Choroid plexus epithelial cell (primary cell): ENCODE measurements around the gene TAS2R30.

Experiments
- DNase-seq: peaks from one replicate; pipeline ENCODE4 v3.0.0-alpha.2; 2010; ENCODE audit warnings: low read depth
- H3K4me3 ChIP-seq: 2 replicates; pipeline ENCODE4 v1.5.1; 2011; ENCODE audit warnings: low read depth, mild to moderate bottlenecking, control low read depth, low read length, moderate library complexity
- CTCF ChIP-seq: conservative IDR thresholded peaks from 2 replicates; pipeline ENCODE4 v1.5.1; 2011; ENCODE audit warnings: low read depth, mild to moderate bottlenecking, control low read depth, inconsistent platforms, low read length, moderate library complexity

Gene TAS2R30

GRCh38 chr12:11171145-11171968, 36.9 kb upstream of the TAS2R30 start, which contains the start of gene SMIM10L1:
Gene SMIM10L1, plus strand, starts transcription at chr12:11171194. Its CDS starts 163 bp downstream, at chr12:11171357.
- peak within 1 kb of the TSS; percentile 97 for H3K4me3 ChIP-seq
- peak; percentile 97 for DNase-seq
- no peak for TF ChIP-seq CTCF

GRCh38 chr12:11170810-11171144, 36.3 kb upstream of the TAS2R30 start:
- DNase-seq: no peak
- peak overlapping the region; percentile 97 for H3K4me3 ChIP-seq
- no peak for TF ChIP-seq CTCF

GRCh38 chr12:11166300-11166699, 31.9 kb upstream of the TAS2R30 start:
- H3K4me3 ChIP-seq: no peak overlapping the region
- no peak for DNase-seq
- no peak for TF ChIP-seq CTCF

GRCh38 chr12:11164384-11164783, 29.9 kb upstream of the TAS2R30 start:
- H3K4me3 ChIP-seq: no peak overlapping the region
- no peak for DNase-seq
- TF ChIP-seq CTCF: no peak

GRCh38 chr12:11162502-11162901, 28.1 kb upstream of the TAS2R30 start:
- no peak overlapping the region for H3K4me3 ChIP-seq
- TF ChIP-seq CTCF: no peak
- DNase-seq: peak; percentile 14

GRCh38 chr12:11158885-11159444, 24.5 kb upstream of the TAS2R30 start:
- no peak overlapping the region for H3K4me3 ChIP-seq
- no peak for DNase-seq
- TF ChIP-seq CTCF: no peak
